ENCODE measurements around the gene SLC17A2.
"Not testable (repeated sequence)": the region's sequence is repeated elsewhere in the genome, so short reads cannot be mapped to it uniquely, and the experiment has no call there.

SLC17A2 gene

DNA sequence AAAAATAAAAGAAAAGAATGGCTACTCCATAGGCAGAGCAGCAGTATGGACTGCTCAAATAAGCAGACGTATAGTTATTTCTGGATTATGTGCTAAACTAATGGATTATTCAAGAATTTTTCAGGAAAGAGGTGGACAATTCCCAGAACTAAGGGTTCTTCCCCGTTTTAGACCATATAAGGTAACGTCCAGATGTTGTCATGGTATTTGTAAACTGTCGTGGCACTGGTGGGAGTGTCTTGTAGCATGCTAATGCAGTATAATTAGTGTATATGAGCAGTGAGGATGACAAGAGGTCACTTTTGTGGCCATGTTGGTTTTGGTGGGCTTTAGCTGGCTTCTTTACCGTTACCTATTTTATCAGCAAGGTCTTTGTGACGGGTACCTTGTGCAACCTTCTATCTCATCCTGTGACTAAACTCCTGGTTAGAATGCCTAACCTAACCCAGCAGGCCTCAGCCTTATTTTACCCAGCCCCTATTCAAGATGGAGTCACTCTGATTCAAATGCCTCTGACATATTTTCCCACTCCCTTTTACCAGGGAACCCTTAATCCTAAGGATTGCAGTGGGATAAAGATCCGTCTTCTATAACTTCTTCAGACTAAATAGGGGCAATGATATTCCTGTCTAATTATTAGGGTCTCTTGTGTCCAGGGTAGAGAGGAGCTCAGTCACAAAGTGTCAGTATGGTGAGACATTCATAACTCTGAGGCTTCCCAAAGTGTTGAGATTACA lies 21.0 kb upstream of the SLC17A2 start:
- in situ Hi-C loops (cut with MboI; ENCODE audit: low sequenced_read_pairs) = no loop called here

DNA sequence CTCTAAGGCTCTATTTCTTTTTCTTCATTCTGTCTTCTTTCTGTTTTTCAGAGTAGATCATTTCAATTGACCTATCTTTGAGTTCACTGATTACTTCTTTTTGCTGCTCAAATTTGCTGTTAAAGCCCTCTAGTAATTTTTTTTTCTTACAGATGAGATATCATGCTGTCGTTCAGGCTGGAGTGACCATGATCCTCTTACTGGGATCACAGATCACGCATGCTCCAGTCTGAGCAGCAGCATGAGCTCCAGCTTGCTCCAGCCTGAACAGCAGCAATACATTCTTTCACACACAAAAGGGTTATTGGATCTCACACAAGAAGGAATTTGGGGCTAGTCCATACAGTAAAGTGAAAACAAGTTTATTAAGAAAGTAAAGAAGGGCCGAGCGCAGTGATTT lies 19.8 kb upstream of the SLC17A2 start:
- in situ Hi-C loops (cut with MboI; ENCODE audit: low sequenced_read_pairs) = no loop called here

- in situ Hi-C loops (cut with MboI; ENCODE audit: low sequenced_read_pairs) = no loop called here
These were observed 19.2 kb upstream of the SLC17A2 start for GRCh38 chr6:25949695-25950094.

DNA sequence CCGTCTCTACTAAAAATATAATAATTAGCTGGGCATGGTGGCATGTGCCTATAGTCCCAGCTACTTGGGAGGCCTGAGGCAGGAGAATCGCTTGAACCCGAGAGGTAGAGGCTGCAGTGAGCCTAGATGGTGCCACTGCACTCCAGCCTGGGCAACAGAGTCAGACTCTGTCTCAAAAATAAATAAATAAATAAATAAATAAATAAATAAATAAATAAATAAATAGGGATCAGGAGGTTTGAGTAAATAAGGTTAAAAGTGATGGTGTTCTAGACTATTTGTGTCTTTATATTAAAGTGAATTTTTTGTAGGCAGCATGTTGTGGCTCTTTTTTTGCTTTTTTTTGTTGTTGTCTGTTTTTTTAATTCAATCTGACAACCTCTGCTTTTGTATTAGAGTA lies 17.0 kb upstream of the SLC17A2 start:
- in situ Hi-C loops (cut with MboI; ENCODE audit: low sequenced_read_pairs) = not testable (repeated sequence)

GRCh38 chr6:25946631-25947030 lies 16.1 kb upstream of the SLC17A2 start:
- in situ Hi-C loops (cut with MboI; ENCODE audit: low sequenced_read_pairs) = no loop called here

DNA sequence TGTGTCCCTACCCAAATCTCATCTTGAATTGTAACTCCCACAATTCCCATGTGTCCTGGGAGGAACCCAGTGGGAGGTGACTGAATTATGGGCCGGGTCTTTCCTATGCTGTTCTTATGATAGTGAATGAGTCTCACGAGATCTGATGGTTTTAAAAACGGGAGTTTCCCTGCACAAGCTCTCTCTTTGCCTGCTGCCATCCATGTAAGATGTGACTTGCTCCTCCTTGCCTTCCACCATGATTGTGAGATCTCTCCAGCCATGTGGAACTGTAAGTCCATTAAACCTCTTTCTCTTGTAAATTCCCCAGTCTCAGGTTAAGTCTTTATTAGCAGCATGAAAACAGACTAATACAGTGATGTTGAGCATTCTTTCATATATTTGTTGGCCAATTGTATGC lies 15.2 kb upstream of the SLC17A2 start:
- in situ Hi-C loops (cut with MboI; ENCODE audit: low sequenced_read_pairs) = not testable (repeated sequence)

DNA sequence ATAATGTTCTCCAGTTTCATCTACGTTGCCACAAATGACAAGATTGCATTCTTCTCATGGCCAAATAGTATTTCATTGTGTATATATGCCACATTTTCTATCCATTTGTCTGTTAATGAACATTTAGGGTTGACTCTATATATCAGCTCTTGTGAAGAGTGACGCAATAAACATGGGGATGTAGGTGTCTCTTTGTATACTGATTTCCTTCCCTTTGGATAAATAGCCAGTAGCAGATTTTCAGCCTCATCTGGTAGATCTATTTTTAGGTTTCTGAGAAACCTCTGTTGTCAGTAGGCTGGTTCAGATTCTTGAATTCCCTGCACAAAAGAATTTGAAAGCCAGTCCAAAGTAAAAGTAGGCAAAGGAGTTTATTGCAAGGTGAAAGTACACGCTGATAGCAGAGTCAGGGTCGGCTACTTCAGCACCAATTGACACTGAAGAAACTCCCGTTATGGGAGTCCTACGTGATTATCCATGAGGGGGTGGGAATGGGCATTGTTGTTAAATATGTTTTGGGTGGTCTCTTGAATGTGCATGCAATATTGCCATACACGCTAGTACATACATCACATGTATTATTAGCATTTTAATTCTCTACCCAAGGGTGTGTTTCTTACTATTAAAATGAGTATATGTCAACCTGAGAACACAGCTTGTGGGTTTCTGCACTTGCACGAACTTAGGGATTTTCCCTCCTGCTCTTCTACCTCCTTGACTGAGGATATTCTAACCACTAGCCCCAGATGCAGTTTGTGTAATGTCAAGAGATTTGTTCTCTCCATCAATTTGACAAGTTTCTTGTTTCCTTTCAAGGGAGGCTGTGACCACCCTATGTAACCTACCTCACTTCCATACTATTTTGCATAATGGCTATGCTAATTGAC lies 14.4 kb upstream of the SLC17A2 start:
- in situ Hi-C loops (cut with MboI; ENCODE audit: low sequenced_read_pairs) = no loop called here

- in situ Hi-C loops (cut with MboI; ENCODE audit: low sequenced_read_pairs) = no loop called here
These were observed 13.4 kb upstream of the SLC17A2 start for GRCh38 chr6:25943887-25944286.

DNA sequence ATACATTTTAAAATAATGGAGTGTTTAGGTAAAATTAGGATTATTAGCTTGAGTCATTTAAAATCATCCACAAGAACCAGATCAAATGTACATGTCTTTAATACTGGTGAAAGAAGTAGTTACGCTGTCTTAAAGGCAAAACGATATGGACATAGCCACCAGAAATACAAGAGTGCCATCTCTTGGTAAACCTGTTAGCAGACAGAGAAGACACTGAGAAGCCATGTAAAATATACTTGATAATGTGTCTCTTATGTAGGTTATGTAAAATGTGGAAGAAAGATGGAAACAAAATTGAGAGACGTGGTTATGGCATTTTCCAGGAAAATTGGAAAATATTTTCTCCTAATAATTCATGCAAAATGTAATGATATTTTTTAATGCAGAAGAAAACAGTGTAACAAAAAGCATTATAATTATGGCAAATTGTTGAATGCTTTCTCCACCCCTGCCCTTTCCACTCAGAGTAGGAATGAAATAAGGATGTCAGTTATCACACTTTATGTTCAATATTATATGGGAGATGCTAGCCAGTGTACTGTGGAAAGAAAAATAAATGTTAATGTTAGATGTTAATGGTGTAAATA lies 12.2 kb upstream of the SLC17A2 start:
- in situ Hi-C loops (cut with MboI; ENCODE audit: low sequenced_read_pairs) = no loop called here

DNA sequence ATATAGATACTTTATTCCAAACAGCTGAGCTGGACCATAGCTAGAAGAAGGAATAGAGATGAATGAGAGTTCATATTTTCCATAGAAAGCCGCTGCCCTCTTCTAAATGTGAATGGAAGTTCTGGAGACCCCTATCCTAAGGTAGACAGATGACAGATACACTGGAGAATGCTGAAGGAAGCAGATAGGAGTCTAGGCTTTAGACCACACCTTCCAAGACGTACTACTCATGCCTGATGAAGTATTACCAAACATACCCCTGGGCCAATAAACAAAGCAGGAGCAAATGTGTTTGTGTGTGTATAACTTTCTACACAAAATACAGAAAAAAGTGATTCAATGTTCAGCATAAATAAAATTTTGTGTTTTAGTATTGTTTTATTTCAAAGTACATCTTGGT lies 9.1 kb upstream of the SLC17A2 start:
- in situ Hi-C loops (cut with MboI; ENCODE audit: low sequenced_read_pairs) = no loop called here

DNA sequence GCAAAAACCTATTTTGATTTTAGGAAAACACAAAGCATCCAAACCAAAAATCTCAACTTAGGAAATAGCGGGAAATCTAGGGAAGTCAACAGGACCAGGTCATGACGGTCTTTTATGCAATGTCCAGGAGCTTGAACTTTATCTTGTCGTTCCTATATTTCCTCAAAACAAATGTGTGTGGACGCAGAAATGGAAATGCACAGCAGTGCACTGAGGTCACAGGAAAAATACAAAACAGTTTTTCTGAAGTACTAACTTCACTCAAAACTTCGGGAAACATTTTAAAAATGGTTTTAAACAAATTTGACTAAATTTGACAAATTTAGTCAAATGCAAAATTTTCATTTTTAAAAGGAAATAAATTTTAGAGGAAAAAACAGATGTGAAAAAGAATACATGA lies 5.5 kb upstream of the SLC17A2 start:
- in situ Hi-C loops (cut with MboI; ENCODE audit: low sequenced_read_pairs) = no loop called here

DNA sequence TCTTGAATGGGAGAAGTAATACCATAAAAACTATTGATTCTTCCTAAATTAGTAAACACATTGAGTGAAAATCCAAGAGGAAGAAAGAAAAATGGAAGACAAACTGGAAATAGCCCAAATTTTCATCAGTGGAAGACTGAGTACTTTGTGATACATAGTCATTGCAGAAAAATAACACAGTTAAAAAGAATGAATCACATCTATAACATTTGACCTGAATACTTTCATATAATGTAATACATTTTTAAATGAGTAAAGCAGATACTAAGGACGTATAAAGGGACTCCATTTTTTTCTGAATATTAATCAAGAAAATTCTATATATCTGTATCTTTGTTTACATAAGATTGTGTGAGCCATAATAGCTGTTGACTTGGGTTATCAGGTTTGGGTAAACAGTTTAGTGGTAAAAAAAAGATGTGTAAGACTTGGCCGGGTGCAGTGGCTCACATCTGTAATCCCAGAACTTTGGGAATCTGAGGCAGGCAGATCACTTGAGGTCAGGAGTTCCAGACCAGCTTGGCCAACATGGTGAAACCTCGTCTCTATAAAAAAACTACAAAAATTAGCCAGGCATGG lies 4.3 kb upstream of the SLC17A2 start:
- in situ Hi-C loops (cut with MboI; ENCODE audit: low sequenced_read_pairs) = no loop called here

DNA sequence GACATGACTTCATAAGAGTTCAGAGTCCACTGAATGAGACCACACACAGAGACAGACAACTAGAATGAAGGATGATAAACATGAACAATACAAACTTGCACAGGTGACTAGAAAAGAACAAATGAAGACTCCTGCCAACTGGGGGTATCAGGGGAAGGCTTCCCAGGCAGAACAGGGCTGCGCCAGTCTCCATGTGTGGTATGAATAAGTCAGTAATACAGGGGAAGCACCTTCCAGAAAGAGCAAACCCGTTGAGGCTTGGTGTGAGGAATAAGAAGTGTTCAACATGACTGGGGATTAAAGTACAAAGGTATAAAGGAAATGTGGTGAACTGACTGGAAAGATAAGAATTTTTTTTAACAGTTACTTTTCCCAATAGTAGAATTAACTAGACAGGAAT lies 3.7 kb upstream of the SLC17A2 start:
- in situ Hi-C loops (cut with MboI; ENCODE audit: low sequenced_read_pairs) = no loop called here

DNA sequence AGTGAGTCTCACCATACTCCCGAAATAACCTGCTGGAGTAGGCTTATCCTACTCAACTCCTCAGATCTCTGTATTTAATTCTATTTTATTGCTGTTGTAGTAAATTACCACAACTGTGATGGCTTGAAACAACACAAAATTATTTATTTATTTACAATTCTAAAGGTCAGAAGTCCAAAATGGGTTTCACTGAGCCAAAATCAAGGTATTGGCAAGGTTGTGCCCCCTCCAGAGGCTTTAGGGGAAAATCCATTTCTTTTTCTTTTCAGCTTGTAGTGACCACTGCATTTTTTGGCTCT lies 869 bp upstream of the SLC17A2 start:
- in situ Hi-C loops (cut with MboI; ENCODE audit: low sequenced_read_pairs) = no loop called here

DNA sequence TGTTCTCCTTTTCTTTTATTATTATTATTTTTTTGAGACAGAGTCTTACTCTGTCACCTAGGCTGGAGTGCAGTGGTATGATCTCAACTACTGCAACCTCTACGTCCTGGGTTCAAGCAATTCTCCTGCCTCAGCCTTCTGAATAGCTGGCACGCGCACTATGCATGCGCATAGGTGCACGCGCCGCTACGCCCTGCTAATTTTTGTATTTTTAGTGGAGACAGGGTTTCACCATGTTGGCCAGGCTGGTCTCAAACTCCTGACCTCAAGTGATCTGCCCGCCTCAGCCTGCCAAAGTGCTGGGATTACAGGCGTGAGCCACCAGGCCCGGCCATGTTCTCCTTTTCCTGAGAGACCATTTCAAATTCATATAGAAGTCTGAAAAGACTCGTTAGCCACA lies 706 bp downstream of the SLC17A2 start:
- in situ Hi-C loops (cut with MboI; ENCODE audit: low sequenced_read_pairs) = not testable (repeated sequence)

DNA sequence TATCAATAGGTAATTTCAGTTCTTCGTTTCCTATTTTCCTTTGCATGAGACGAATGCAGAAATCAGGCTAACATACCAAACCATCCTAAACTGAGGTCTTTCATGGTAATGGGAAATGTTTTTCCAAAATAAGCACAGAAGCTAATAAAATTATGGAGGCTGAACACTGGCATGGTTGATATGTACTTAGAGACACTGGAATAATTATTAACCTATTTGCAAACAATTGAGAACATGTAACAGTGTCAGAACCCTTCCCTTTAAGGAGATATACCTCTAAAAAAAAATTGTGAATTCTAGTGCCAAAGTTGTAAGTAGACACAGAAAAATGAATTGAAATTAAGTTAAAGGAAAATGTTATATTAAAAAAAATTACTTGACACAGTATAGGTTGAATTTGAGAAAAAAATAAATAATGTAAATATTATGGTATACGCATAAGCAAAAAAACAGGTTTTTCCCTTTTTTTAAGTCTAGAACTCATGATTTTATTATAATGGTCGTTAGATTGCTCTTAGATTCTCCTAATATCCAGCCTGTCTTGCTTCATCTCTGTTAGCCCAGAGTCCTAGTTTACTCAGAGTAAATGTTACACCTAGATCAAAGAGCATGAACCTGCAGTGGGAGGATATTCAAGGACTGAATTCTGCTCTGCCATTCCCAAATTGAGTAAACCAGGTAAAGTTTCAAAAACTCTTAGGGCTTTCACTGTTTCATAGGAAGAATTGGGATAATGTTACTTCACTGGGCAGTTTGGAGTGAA lies 1.7 kb downstream of the SLC17A2 start:
- in situ Hi-C loops (cut with MboI; ENCODE audit: low sequenced_read_pairs) = no loop called here

- in situ Hi-C loops (cut with MboI; ENCODE audit: low sequenced_read_pairs) = no loop called here
These were observed 2.7 kb downstream of the SLC17A2 start for GRCh38 chr6:25927756-25928216.

- in situ Hi-C loops (cut with MboI; ENCODE audit: low sequenced_read_pairs) = no loop called here
These were observed 3.3 kb downstream of the SLC17A2 start for GRCh38 chr6:25927178-25927577.

DNA sequence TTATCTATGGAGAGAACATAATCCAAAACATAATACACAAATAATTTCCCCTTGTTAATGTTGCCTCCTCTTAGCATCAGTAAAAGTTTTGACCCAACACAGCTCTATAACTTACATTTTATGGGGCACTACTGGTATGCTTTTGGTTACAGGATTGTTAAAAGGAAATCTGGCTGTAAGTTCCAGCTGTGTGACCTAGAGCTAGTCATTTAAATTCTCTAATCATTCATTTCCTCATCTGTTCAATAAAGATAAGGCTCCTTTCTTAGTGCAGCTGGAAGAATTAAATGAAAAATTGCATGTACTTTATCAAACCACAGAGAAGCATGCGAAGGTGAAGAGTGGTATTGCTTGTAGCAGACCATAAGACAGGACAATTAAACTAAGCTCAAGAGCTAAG lies 4.6 kb downstream of the SLC17A2 start:
- in situ Hi-C loops (cut with MboI; ENCODE audit: low sequenced_read_pairs) = no loop called here

GRCh38 chr6:25922301-25922700 lies 8.2 kb downstream of the SLC17A2 start:
- in situ Hi-C loops (cut with MboI; ENCODE audit: low sequenced_read_pairs) = no loop called here

All from HL-60/S4 (cell line).